Smooth muscle cell of trachea (primary cell): Measurements from ENCODE around the gene PZP. TPM values are rescaled to one million over a fixed set of nuclear protein-coding genes. Genes with fewer than 3 reads are reported as not detected.

ENCODE experiments used
- total RNA-seq: library from RNA; depleted of rRNA; stranded (reverse); fragments of >200 nt; gene quantifications from 2 replicates; pipeline ENCODE4 v1.2.1, GENCODE V29; 2014

The PZP gene
- not detected in 2 replicates for total RNA-seq

DNA sequence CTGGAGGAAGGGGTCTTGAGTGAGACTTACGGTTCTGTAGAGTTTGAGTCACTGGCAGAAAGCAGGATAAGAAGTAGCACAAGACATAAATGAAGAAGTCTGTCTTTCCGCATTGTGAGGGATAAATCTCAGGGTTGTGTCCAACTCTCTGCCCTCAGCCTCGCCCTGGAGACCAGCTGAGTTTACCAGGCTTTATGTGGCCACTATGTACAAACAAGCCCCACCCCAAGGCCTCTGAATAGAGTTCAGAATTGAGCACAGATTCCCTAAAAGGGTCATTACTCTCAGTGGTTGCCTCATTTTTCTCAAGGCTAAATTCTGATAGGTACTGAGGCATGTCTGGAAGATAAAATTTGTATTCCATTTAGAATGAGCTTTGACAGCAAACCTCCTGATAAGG, at the start of gene PZP:
PZP (minus strand) TSS at position 167 of the 400 bp plus-strand sequence; CDS start at position 113, 54 bp downstream.

DNA sequence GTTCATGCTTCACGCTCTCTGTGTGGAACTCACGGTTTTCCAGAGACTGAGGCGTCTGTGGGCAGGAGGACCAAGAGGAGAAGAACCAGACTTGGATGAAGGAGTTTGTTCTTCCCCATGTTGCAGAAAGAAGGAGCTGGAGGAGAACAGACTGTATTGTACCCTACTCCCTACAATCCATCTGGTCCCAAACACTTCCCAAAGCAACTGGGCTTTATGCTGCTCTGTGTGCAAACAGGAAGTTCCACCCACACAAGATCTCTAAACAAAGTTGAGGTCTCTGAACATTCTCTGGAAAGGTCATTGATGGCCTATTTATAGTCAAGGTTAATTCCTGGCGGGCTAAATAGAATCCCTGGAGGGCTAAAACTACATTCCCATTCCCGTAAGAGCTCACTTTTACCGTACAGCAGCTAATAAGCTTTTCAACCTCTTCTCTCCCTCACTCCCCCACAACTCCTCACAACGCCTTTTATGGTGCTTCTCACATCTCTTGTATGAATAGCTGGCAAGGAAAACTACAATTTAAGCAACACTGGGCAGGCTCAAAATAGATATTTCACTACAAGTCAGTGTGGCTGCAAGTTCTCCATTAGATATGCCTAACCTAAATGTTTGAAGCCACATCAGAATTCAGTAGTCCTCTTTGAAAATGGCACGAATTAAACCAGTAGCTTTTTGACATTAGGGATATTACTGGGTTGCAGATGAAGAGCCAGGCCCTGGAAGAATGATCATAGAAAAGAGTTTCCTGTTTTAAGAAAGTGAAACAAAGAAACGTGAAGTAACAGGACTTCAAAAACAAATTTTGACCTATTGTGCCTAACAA, 92.2 kb downstream of the PZP start, which contains the start of gene A2M:
A2M (minus strand) TSS at position 189 of the 829 bp plus-strand sequence; CDS start at position 119, 70 bp downstream.

Other genes with a start within 250 kb of the PZP start
- gene KLRG1, start 218.8 kb downstream of the PZP start, total RNA-seq: 0.33 and 1.0 TPM in 2 replicates
- gene A2M, start 92.5 kb downstream of the PZP start, total RNA-seq: 42.7 and 66.0 TPM in 2 replicates